Brain microvascular endothelial cell (primary cell): ENCODE data around the gene MAP3K3.

ENCODE experiments used
- DNase-seq: peaks from one replicate; pipeline ENCODE4 v3.0.0-alpha.2; 2020
- H3K27ac ChIP-seq: fragments of 250-450 bp; sonication (Bioruptor Pico); 2 replicates; pipeline ENCODE4 v1.5.1; 2020; ENCODE audit warnings: mild to moderate bottlenecking, moderate library complexity
- H3K27me3 ChIP-seq: fragments of 250-450 bp; sonication (Bioruptor Pico); replicated peaks from 2 replicates; pipeline ENCODE4 v1.5.1; 2020; ENCODE audit warnings: mild to moderate bottlenecking
- H3K36me3 ChIP-seq: fragments of 250-450 bp; sonication (Bioruptor Pico); replicated peaks from 2 replicates; pipeline ENCODE4 v1.5.1; 2020; ENCODE audit warnings: mild to moderate bottlenecking
- H3K4me3 ChIP-seq: 2 replicates; pipeline ENCODE4 v1.5.1; 2011; ENCODE audit warnings: low read depth, mild to moderate bottlenecking, control low read depth, low read length, moderate library complexity
- CTCF ChIP-seq: IDR thresholded peaks from 2 replicates; pipeline ENCODE4 v1.5.1; 2011; ENCODE audit warnings: low read depth, mild to moderate bottlenecking, moderate library complexity, low read length, control low read depth, inconsistent platforms; ENCODE audit errors: missing control alignments
- in situ Hi-C: cut with HindIII; loops from 2 replicates; pipeline ENCODE4 v1.10.0; 2017; ENCODE audit warnings: low sequenced_read_pairs, low pct_ligation_motif_present

Gene MAP3K3

DNA sequence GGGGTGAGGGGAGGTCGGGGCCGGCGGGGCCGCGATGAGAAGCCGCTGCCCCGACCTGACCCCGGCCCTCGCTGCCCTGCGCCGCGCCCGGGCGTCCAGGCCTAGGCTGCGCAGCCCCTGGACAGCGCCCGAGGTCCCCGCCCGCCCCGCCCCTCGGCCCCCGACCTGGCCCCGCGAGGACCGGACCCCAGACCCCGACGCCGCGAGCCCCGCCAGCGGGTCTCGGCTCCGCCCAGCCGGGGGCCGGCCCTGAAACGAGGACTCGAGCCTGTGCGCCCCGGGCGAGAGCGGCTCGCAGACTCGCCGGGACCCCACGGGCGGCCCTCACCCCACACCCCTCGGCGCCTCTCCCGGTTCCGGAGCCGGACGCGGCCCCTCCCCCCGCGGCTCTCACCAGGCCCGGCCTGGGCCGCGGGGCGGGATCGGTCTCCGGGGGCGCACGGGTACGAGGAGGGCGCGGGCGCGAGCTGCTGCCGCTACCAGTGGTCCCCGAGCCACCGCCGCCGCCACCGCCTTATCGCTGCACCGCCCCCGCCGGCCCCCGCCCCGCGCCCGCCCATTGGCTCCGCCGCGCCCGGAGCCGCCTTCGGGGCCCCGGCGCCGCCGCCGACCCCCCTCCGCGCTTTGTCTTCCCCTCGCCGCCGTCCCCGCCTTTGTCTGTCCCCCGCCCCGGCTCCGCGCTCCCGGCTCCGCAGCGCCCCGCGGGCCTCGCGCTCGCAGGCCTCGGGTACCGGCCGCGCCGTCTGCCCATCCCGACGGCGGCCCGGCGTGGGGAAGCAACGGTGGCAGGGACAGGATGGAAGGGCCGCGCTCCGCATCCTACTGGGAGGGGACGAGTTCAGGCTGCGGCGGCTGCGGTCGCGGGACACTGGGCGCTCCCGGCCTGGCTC lies 77.7 kb downstream of the MAP3K3 start, which contains the start of gene LIMD2:
Gene LIMD2, minus strand, starts transcription at position 488 of the 890 bp plus-strand sequence. CDS start 827 bp downstream, outside the sequence.
- Histone ChIP-seq H3K36me3 (peaks cover 6% of the 10 kb centered on the region), H3K4me3 (peak within 1 kb of the TSS; percentile 55), H3K27me3 (no peaks in the 10 kb centered on the region), H3K27ac (peak within 1 kb of the TSS; percentile 45)
- TF ChIP-seq CTCF: no peak
- in situ Hi-C loops: no loop called here
- DNase-seq: no peak

DNA sequence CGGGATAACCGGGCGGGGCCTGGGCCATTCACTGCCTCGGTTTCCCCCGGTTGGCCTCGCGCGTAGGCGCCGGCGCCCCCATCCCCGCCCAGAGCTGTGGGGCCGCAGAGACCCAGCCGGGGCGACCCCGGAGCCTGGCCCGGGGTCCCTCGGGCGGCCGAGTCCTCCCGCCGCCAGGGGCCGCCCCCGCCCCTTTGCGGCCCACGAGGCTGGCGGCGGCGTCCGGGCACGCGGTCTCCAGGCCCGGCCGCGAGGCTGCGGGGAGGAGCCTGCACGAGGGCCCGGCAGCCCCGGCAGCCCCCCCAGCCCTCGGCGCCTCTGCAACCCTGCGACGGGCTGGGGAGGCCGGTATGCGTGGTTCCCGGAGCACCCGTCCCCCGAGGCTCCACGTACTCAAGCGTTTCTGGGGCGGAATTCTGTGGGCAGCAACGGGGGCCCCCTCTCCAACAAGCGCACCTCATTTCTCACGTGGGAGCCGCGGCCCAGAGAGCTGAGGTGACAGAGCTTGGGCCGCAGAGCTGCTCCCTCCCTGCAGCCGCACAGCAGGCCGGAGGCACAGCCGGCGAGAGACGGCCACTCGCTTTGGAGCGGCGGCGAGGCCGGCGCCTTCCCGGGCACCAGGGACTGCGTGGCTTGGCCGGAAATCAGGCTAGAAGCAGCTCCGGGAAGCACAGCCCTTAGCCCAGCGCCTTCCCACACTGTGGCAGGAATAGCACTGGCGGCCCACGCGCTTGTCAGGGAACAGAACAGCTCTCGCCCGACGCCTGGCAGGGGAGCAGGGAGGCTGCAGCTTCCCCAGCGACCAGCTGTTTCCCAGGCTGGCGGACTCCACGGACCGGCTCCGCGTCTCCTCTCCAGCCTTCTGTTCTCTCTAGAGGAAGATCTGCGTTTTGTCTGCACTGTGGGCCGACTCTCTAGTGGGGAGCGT lies 78.6 kb downstream of the MAP3K3 start:
- peak; percentile 39 for DNase-seq
- Histone ChIP-seq H3K36me3 (peaks cover 10% of the 10 kb centered on the region), H3K4me3 (peak overlapping the region; percentile 55), H3K27me3 (no peaks in the 10 kb centered on the region), H3K27ac (peak overlapping the region; percentile 45)
- in situ Hi-C loops: no loop called here
- peak; percentile 15 for TF ChIP-seq CTCF

- DNase-seq: no peak
- in situ Hi-C loops: no loop called here
- H3K36me3 ChIP-seq: peaks cover 13% of the 10 kb centered on the region
- TF ChIP-seq CTCF: no peak
- H3K4me3 ChIP-seq: peak overlapping the region; percentile 43
- H3K27ac ChIP-seq: no peak overlapping the region
- H3K27me3 ChIP-seq: no peaks in the 10 kb centered on the region
These were observed 79.2 kb downstream of the MAP3K3 start for GRCh38 chr17:63701456-63701820.

DNA sequence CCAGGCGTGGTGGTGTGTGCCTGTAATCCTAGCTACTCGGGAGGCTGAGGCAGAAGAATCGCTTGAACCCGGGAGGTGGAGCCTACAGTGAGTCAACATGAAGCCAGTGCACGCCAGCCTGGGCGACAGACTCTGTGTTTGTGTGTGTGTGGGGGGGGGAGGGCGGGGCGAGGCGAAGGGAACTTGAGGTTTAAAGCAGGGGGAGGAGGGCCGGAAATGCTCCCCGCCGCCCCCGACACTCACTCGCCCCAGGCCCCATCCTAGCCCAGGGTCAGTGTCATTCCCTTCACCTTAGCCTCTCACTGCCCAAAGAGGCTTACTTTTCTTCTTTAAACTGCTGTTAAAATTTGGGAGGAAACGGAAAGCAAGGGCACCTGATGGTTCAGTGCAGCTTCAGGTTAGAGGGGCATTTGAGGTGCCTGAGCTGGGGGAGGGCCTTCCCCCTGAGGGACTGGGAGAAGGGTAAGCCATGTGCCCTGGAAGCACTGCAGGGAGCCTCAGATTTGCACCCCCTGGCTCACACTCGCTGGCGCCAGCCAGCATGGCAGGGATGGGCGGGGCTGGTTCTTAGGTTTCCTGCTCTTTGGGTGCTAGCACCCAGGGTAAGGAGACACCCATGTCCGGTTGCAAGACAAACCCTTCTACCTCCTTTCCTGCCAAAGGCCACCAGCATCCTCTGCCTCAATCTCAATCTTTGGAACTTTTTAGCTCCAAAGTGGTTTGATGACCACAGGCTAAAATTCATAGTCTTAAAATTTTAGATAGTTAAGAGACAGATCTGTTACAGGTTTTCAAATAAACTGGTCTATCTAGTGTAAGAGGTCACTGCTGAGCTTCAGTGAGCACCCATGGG lies 79.9 kb downstream of the MAP3K3 start:
- Histone ChIP-seq H3K36me3 (peaks cover 13% of the 10 kb centered on the region), H3K27ac (no peak overlapping the region), H3K4me3 (no peak overlapping the region), H3K27me3 (no peaks in the 10 kb centered on the region)
- in situ Hi-C loops: no loop called here
- TF ChIP-seq CTCF: no peak
- DNase-seq: no peak

- Histone ChIP-seq H3K36me3 (peaks cover 13% of the 10 kb centered on the region), H3K27ac (no peak overlapping the region), H3K27me3 (no peaks in the 10 kb centered on the region), H3K4me3 (no peak overlapping the region)
- no peak for DNase-seq
- TF ChIP-seq CTCF: no peak
- in situ Hi-C loops: no loop called here
These were observed 80.5 kb downstream of the MAP3K3 start for GRCh38 chr17:63702721-63703015.
